ENCODE results near the gene NFX1. TPM values are rescaled to one million over a fixed set of nuclear protein-coding genes. Genes with fewer than 3 reads are reported as not detected.
A peak's percentile ranks its signal among the peaks of the same experiment; 100 is the strongest.
"Not testable (repeated sequence)": the region's sequence is repeated elsewhere in the genome, so short reads cannot be mapped to it uniquely, and the experiment has no call there.

The NFX1 gene
- total and polyA plus RNA-seq, 9 donors = 21.9 to 28.9 (median 24.7) TPM

DNA sequence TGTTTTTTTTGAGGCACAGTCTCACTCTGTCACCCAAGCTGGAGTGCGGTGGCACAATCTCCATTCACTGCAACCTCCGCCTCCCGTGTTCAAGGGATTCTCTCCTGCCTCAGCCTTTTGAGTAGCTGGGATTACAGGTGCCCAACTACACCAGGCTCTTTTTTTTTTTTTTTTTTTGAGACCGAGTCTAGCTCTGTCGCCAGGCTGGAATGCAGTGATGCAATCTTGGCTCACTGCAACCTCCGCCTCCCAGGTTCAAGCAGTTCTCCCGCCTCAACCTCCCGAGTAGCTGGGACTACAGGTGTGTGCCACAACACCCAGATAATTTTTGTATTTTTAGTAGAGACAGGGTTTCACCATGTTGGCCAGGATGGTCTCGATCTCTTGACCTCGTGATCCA lies 92.1 kb downstream of the NFX1 start:
- H3K27ac ChIP-seq (ENCODE audit: low read length); DNase-seq; H3K9me3 ChIP-seq (replicated peaks; ENCODE audit: control insufficient read depth, low read depth, low read length); H3K27me3 ChIP-seq (ENCODE audit: control insufficient read depth, insufficient read depth, low read length); H3K4me3 ChIP-seq (ENCODE audit: low read length); H3K36me3 ChIP-seq (ENCODE audit: control insufficient read depth, insufficient read depth, low read length): not testable (repeated sequence)
- WGBS (ENCODE audit: insufficient coverage) = 92% methylated on average over 2 of the region's 10 CpGs
- H3K4me1 ChIP-seq (ENCODE audit: control insufficient read depth, insufficient read depth, low read length) = peaks cover 10% of the 10 kb centered on the region

DNA sequence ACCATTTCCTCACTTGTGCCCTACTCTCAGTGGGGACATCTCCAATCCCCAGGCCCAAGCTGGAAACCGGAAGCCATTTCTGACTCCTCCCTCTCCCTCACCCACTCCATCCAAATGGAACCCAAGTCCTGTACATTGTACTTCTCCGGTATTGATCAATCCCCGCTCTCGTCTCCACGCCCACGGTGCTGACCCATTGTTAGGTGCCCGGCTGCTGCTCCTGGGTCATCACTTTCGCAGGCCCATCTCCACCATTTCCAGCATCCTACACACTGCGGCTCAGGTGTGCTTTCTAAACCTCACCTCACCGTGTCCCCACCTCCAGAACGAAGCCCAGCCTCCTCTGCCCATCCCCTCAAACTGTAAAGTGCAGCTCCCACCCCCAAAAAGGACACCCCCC lies 93.1 kb downstream of the NFX1 start:
- H3K36me3 ChIP-seq (ENCODE audit: control insufficient read depth, insufficient read depth, low read length); DNase-seq; H3K27ac ChIP-seq (ENCODE audit: low read length); H3K4me1 ChIP-seq (ENCODE audit: control insufficient read depth, insufficient read depth, low read length); H3K4me3 ChIP-seq (ENCODE audit: low read length); H3K9me3 ChIP-seq (replicated peaks; ENCODE audit: control insufficient read depth, low read depth, low read length); H3K27me3 ChIP-seq (ENCODE audit: control insufficient read depth, insufficient read depth, low read length): not testable (repeated sequence)
- 91% methylated on average over 11 of the region's 11 CpGs for WGBS (ENCODE audit: insufficient coverage)

DNA sequence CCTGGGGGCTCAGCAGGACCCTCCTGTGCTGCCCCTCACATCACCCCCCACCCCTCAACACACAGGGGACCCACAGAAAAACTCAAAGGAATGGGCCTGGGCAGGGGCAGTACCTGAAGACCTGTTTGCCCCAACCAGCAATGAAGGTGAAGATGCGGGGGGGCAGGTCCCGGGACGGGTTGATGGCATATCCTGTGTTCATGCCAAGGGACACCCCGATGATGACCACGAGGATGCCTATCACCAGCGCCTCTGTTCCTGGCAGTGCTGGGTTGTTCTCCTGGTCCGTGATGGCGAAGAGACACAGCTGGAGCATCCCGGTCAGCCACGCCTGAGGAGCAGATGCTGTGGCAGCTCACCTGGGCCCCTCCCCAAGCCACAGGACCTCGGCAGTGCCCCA lies 95.2 kb downstream of the NFX1 start:
- H3K27me3 ChIP-seq (ENCODE audit: control insufficient read depth, insufficient read depth, low read length); H3K4me1 ChIP-seq (ENCODE audit: control insufficient read depth, insufficient read depth, low read length); DNase-seq; H3K9me3 ChIP-seq (replicated peaks; ENCODE audit: control insufficient read depth, low read depth, low read length); H3K4me3 ChIP-seq (ENCODE audit: low read length); H3K36me3 ChIP-seq (ENCODE audit: control insufficient read depth, insufficient read depth, low read length); H3K27ac ChIP-seq (ENCODE audit: low read length): not testable (repeated sequence)
- WGBS (ENCODE audit: insufficient coverage) = 95% methylated on average over 11 of the region's 11 CpGs

DNA sequence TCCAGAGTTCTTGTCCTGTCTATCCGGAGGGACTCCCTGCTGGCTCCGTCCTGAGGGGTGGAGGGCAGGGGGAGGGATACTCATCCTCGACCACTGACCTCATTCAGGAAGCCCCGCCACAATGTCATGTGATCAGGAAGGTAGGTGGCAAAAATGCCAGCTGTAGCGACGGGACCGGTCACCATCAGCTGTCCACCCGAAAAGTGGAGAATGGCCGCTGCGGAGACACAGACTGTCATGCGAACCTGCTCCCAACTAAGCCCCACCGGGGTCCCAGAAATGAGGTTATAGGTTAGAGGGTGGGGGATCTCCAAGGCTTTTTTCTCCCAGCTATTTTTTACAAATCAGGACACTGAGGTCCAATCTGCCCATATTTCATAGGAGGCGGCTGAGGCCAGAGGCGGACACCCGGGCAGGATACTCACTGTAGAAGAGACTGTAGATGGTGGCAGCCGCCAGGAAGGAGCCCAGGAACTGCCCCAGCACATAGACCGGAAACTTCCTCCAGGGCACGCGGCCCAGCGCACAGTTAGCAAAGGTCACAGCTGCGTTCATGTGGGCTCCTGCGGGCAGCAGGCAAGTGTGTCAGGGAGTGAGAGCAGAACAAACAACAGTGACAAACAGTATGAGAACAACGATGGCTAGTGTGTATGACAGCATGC lies 95.8 kb downstream of the NFX1 start:
- not testable (repeated sequence) for H3K9me3 ChIP-seq (replicated peaks; ENCODE audit: control insufficient read depth, low read depth, low read length); H3K27me3 ChIP-seq (ENCODE audit: control insufficient read depth, insufficient read depth, low read length); H3K4me3 ChIP-seq (ENCODE audit: low read length); DNase-seq; H3K4me1 ChIP-seq (ENCODE audit: control insufficient read depth, insufficient read depth, low read length); H3K27ac ChIP-seq (ENCODE audit: low read length); H3K36me3 ChIP-seq (ENCODE audit: control insufficient read depth, insufficient read depth, low read length)
- 92% methylated on average over 8 of the region's 23 CpGs for WGBS (ENCODE audit: insufficient coverage)

DNA sequence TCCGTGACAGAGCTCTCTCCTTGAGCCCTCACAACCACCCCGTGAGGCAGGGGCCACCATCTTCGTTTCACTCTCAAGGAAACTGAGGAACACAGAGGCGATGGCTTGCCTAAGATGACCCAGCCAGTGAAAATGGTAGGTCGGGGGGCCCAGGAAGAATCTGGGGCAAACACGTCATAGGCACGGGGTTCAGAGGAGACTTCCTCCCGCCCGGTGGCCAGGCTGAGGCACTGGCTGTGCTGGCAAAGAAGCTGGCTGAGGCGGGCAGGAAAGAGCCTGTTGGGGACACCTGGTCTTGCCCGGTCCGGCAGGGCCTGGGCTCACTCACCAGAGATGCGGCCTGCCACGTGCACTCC lies 96.3 kb downstream of the NFX1 start:
- H3K36me3 ChIP-seq (ENCODE audit: control insufficient read depth, insufficient read depth, low read length); H3K4me1 ChIP-seq (ENCODE audit: control insufficient read depth, insufficient read depth, low read length); DNase-seq; H3K27ac ChIP-seq (ENCODE audit: low read length); H3K27me3 ChIP-seq (ENCODE audit: control insufficient read depth, insufficient read depth, low read length); H3K4me3 ChIP-seq (ENCODE audit: low read length); H3K9me3 ChIP-seq (replicated peaks; ENCODE audit: control insufficient read depth, low read depth, low read length): not testable (repeated sequence)
- 94% methylated on average over 8 of the region's 14 CpGs for WGBS (ENCODE audit: insufficient coverage)

DNA sequence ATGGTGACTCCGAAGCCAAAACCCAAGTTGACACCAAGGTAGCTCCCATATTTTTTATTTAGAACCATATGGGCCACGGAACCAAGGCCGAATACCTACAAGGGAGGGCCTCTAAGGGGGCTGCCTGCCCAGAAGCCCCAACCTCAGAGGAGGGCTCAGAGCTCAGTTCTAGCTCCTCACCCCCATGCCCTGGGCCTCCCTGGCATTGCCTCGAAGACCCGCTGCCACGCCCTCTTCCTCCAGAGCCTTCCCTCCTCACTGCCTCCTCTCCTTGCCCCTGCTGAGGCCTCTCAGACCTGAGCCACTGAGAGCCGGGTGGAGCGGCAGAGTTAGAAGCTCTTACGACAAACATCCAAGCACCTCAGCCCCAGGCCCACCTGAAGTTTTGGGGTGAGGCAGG lies 96.7 kb downstream of the NFX1 start:
- 67% methylated on average over 3 of the region's 9 CpGs for WGBS (ENCODE audit: insufficient coverage)
- not testable (repeated sequence) for H3K27me3 ChIP-seq (ENCODE audit: control insufficient read depth, insufficient read depth, low read length); H3K27ac ChIP-seq (ENCODE audit: low read length); H3K36me3 ChIP-seq (ENCODE audit: control insufficient read depth, insufficient read depth, low read length); H3K4me3 ChIP-seq (ENCODE audit: low read length); H3K9me3 ChIP-seq (replicated peaks; ENCODE audit: control insufficient read depth, low read depth, low read length); DNase-seq; H3K4me1 ChIP-seq (ENCODE audit: control insufficient read depth, insufficient read depth, low read length)

DNA sequence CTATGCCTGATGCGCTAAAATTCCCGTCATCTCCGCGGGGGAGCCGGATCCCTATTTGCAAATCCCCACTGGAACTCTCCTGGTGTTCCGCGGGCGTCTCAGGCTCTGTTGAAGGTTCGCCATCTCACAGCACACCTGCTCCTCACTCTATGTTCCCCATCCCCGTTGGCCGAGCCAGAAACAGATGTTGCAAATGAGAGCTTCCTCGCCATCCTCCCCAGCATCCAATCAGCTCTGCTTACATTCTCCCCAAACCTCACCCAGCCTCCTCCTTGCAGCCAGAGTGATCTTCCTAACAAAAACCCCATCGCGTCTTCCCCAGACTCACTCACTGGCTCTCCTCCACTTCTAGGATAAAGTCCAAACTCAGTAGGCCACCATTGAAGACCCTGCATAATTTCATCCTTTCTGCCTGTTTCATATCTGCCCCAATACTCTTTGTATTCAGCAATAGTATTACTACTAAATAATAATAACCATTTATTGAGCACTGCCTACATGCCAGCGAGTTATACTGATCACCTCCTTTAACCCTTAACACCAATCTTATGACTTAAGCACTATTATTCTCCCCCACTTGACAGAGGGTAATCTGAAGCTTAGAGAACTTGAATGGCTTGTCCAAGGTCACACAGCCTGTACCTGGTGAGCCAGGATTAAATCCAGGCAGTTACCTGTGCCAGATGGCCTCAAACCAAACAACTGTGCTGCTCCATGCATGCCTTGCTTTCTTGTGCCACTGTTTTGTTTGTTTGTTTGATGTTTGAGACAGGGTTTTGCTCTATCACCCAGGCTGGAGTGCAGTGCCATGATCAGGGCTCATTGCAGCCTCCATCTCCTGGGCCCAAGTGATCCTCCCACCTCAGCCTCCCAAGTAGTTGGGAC lies 98.0 kb downstream of the NFX1 start:
- no peaks in the 10 kb centered on the region for H3K27me3 ChIP-seq (ENCODE audit: control insufficient read depth, insufficient read depth, low read length)
- no peak overlapping the region for H3K27ac ChIP-seq (ENCODE audit: low read length)
- no peaks in the 10 kb centered on the region for H3K9me3 ChIP-seq (replicated peaks; ENCODE audit: control insufficient read depth, low read depth, low read length)
- no peak for DNase-seq
- H3K4me1 ChIP-seq (ENCODE audit: control insufficient read depth, insufficient read depth, low read length) = peaks cover 7% of the 10 kb centered on the region
- WGBS (ENCODE audit: insufficient coverage) = 33% methylated on average over 15 of the region's 15 CpGs
- no peak overlapping the region for H3K4me3 ChIP-seq (ENCODE audit: low read length)
- H3K36me3 ChIP-seq (ENCODE audit: control insufficient read depth, insufficient read depth, low read length) = no peaks in the 10 kb centered on the region

DNA sequence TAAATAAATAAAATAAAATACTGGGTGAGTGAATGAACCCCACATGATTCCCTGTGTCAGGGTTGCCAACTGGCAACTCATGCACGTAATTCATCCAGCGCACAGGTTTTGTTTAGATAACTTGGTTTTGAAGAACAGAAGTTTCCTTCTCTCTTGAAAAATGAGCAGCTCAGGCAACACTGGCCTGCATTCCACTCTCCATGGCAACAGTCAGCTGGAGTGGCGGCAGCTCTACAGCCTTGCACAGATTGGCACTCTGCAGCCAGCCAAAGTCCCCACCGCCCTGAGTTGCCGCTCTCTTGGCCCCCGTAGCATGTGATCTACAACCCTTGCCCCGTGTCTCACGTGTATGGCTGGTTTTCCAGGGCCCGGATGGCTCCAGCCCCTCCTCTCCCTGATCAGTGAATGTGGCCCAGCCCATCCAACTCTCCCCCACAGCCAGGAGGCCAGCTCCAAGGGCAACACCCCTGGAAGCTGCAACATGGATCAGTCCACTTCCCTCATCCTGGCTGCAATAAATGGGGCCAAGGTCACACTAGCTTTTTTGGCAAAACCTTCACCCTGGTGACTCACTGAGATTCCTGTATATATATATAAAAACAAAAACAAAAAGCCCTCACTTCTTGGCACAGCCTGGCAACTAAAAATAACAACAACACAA lies 100.9 kb downstream of the NFX1 start:
- H3K27ac ChIP-seq (ENCODE audit: low read length) = peak overlapping the region; percentile 87
- H3K36me3 ChIP-seq (ENCODE audit: control insufficient read depth, insufficient read depth, low read length); H3K9me3 ChIP-seq (replicated peaks; ENCODE audit: control insufficient read depth, low read depth, low read length); H3K27me3 ChIP-seq (ENCODE audit: control insufficient read depth, insufficient read depth, low read length); H3K4me1 ChIP-seq (ENCODE audit: control insufficient read depth, insufficient read depth, low read length); H3K4me3 ChIP-seq (ENCODE audit: low read length): not testable (repeated sequence)
- no CpG with 5 or more reads among the region's 9 CpGs for WGBS (ENCODE audit: insufficient coverage)
- peak; percentile 89 for DNase-seq

DNA sequence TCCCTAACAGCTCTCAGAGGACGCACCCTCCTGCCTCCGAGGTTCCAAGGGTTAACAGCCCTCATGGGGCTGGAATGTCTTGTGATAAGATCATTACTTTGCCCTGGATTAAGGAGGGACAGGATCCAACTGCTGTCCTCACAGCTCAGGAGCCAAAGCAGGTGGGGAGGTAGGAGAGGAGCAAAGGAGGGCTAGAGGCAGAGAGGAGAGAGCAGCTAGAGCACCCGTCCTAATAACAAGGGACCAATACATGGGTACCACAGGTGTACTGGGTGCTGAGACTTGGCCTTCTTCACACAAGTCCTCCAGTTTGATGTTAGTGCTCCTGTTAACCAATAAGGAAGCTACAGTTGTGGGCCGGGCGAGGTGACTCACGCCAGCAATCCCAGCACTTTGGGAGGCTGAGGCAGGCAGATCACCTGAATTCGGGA lies 102.3 kb downstream of the NFX1 start:
- not testable (repeated sequence) for DNase-seq

DNA sequence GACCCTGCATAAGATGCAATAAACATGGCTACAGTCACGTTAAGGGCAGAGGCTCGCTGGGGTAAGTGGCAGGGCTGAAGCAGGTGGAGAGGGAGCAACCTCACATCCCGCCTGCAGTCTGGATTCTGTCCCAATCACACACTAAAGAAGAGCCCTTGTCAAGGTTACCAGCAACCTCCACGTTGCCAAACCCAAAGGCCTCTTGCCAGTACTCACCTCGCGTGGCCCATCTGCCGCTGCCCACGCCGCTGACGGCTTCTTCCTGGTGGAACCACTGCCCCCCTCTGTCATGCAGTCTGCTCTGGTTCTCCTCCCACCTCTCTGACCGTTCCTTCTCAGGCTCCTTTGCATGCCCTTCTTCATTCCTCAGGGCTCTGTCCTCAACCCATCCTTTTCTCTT lies 103.3 kb downstream of the NFX1 start:
- no peak overlapping the region for H3K27ac ChIP-seq (ENCODE audit: low read length)
- 63% methylated on average over 8 of the region's 11 CpGs for WGBS (ENCODE audit: insufficient coverage)
- no peak for DNase-seq
- H3K4me1 ChIP-seq (ENCODE audit: control insufficient read depth, insufficient read depth, low read length) = peaks cover 7% of the 10 kb centered on the region
- H3K9me3 ChIP-seq (replicated peaks; ENCODE audit: control insufficient read depth, low read depth, low read length) = no peaks in the 10 kb centered on the region
- no peaks in the 10 kb centered on the region for H3K27me3 ChIP-seq (ENCODE audit: control insufficient read depth, insufficient read depth, low read length)
- H3K36me3 ChIP-seq (ENCODE audit: control insufficient read depth, insufficient read depth, low read length) = no peaks in the 10 kb centered on the region
- no peak overlapping the region for H3K4me3 ChIP-seq (ENCODE audit: low read length)

More for the DNA sequence above, 102.3 kb downstream of the NFX1 start:
- not testable (repeated sequence) for H3K27ac ChIP-seq (ENCODE audit: low read length); H3K4me1 ChIP-seq (ENCODE audit: control insufficient read depth, insufficient read depth, low read length); H3K27me3 ChIP-seq (ENCODE audit: control insufficient read depth, insufficient read depth, low read length); H3K4me3 ChIP-seq (ENCODE audit: low read length); H3K9me3 ChIP-seq (replicated peaks; ENCODE audit: control insufficient read depth, low read depth, low read length); H3K36me3 ChIP-seq (ENCODE audit: control insufficient read depth, insufficient read depth, low read length)
- 0% methylated on average over 1 of the region's 7 CpGs for WGBS (ENCODE audit: insufficient coverage)

Data from muscle of leg (tissue), 11 donors.